Thymus (tissue), 11 donors: Measurements from ENCODE around the gene BRD3OS. TPM values are rescaled to one million over a fixed set of nuclear protein-coding genes. Genes with fewer than 3 reads are reported as not detected.

Experiments used
- DNase-seq, 9 donors: peaks; one replicate each; pipeline ENCODE4 v3.0.0-alpha.2; 2013; ENCODE audit warnings: low spot score in 9 of 9, low read depth in 6 of 9, missing footprints in 1 of 9
- H3K27ac ChIP-seq, 2 donors: one replicate each; pipeline ENCODE4 v1.5.1; 2013; ENCODE audit warnings: control low read depth in 1 of 2, low read depth in 1 of 2, low read length in 1 of 2, mild to moderate bottlenecking in 1 of 2, moderate library complexity in 1 of 2
- H3K27me3 ChIP-seq, 2 donors: one replicate each; pipeline ENCODE4 v1.5.1; 2013; ENCODE audit warnings: low read length in 1 of 2; ENCODE audit not compliant: control insufficient read depth in 2 of 2, insufficient read depth in 1 of 2
- H3K36me3 ChIP-seq, 2 donors: one replicate each; pipeline ENCODE4 v1.5.1; 2013; ENCODE audit warnings: low read length in 1 of 2, mild to moderate bottlenecking in 1 of 2, moderate library complexity in 1 of 2; ENCODE audit not compliant: control insufficient read depth in 2 of 2, insufficient read depth in 2 of 2
- H3K4me1 ChIP-seq, 2 donors: one replicate each; pipeline ENCODE4 v1.5.1; 2013; ENCODE audit warnings: low read length in 2 of 2; ENCODE audit not compliant: control insufficient read depth in 2 of 2, insufficient read depth in 2 of 2
- H3K4me3 ChIP-seq, 2 donors: one replicate each; pipeline ENCODE4 v1.5.1; 2013; ENCODE audit warnings: low read length in 2 of 2, control low read depth in 1 of 2, mild to moderate bottlenecking in 1 of 2
- H3K9me3 ChIP-seq, 2 donors: one replicate each; pipeline ENCODE4 v1.5.1; 2013; ENCODE audit warnings: low read length in 1 of 2, mild to moderate bottlenecking in 1 of 2; ENCODE audit not compliant: control insufficient read depth in 2 of 2, insufficient read depth in 1 of 2
- WGBS: extraction: QIAGEN DNeasy Blood & Tissue Kit; methylation state at CpG from one replicate; pipeline ENCODE4 v1.1.7; 2013; 5-methylcytosine and 5-hydroxymethylcytosine counted together
- polyA plus RNA-seq: library from polyadenylated mRNA; stranded (reverse); fragments of 200-250 nt; gene quantifications from one replicate; pipeline ENCODE4 v1.2.3, GENCODE V29; 2013
- total RNA-seq: library from RNA; stranded (reverse); fragments of 120-200 nt; gene quantifications from one replicate; pipeline ENCODE4 v1.2.4, GENCODE V29; 2013
- donor health status: healthy.

Gene BRD3OS
- total and polyA plus RNA-seq, 2 donors: 9.9 to 12.4 TPM

- Histone ChIP-seq H3K4me1 (peaks cover 7 to 34% of the 10 kb centered on the region in 2 donors), H3K36me3 (peaks cover 6 to 16% of the 10 kb centered on the region in 2 donors), H3K4me3 (no peak overlapping the region), H3K27me3 (no peaks in the 10 kb centered on the region), H3K27ac (no peak overlapping the region), H3K9me3 (no peaks in the 10 kb centered on the region)
- DNase-seq: no peak
- 91% methylated on average over 22 of the region's 22 CpGs for WGBS
Measured at GRCh38 chr9:134062461-134063087, 37.3 kb downstream of the BRD3OS start.

- Histone ChIP-seq H3K4me3 (no peak overlapping the region), H3K4me1 (peaks cover 7 to 34% of the 10 kb centered on the region in 2 donors), H3K9me3 (no peaks in the 10 kb centered on the region), H3K27ac (no peak overlapping the region), H3K27me3 (no peaks in the 10 kb centered on the region), H3K36me3 (peaks cover 4 to 11% of the 10 kb centered on the region in 2 donors)
- 97% methylated on average over 15 of the region's 15 CpGs for WGBS
- no peak for DNase-seq
Measured at GRCh38 chr9:134063088-134063570, 37.8 kb downstream of the BRD3OS start.

GRCh38 chr9:134063571-134064450 is 38.5 kb downstream of the BRD3OS start:
- WGBS: 97% methylated on average over 29 of the region's 29 CpGs
- Histone ChIP-seq H3K27me3 (no peaks in the 10 kb centered on the region), H3K9me3 (no peaks in the 10 kb centered on the region), H3K27ac (no peak overlapping the region), H3K36me3 (peaks cover 4 to 9% of the 10 kb centered on the region in 2 donors), H3K4me1 (peaks cover 7 to 38% of the 10 kb centered on the region in 2 donors), H3K4me3 (no peak overlapping the region)
- no peak for DNase-seq

- no peak for DNase-seq
- Histone ChIP-seq H3K9me3 (no peaks in the 10 kb centered on the region), H3K27ac (no peak overlapping the region), H3K27me3 (peaks cover 0 to 8% of the 10 kb centered on the region in 2 donors), H3K36me3 (peaks cover 0 to 9% of the 10 kb centered on the region in 2 donors), H3K4me3 (no peak overlapping the region), H3K4me1 (peaks cover 7 to 40% of the 10 kb centered on the region in 2 donors)
- WGBS: 95% methylated on average over 7 of the region's 7 CpGs
Measured at GRCh38 chr9:134064711-134065110, 39.4 kb downstream of the BRD3OS start.

- Histone ChIP-seq H3K27me3 (peaks cover 0 to 19% of the 10 kb centered on the region in 2 donors), H3K4me3 (peak overlapping the region; percentile 77 to 92), H3K27ac (peak overlapping the region; percentile 46 to 55), H3K36me3 (peaks cover 0 to 5% of the 10 kb centered on the region in 2 donors), H3K9me3 (peaks cover 0 to under 1% of the 10 kb centered on the region in 2 donors), H3K4me1 (peaks cover 7 to 31% of the 10 kb centered on the region in 2 donors)
- DNase-seq: peak in 6 of 9 donors; percentile 33 to 71 (median 46)
- 13% methylated on average over 28 of the region's 28 CpGs for WGBS
Measured at GRCh38 chr9:134065612-134066419, 40.5 kb downstream of the BRD3OS start.

- Histone ChIP-seq H3K27me3 (peaks cover 0 to 24% of the 10 kb centered on the region in 2 donors), H3K36me3 (no peaks in the 10 kb centered on the region), H3K4me1 (peaks cover 7 to 28% of the 10 kb centered on the region in 2 donors), H3K27ac (peak overlapping the region in 1 of 2 donors; percentile 61), H3K9me3 (peaks cover 0 to 4% of the 10 kb centered on the region in 2 donors), H3K4me3 (peak overlapping the region; percentile 77 to 92)
- peak in 2 of 9 donors; percentile 19 to 28 for DNase-seq
- WGBS: 2% methylated on average over 9 of the region's 9 CpGs
Measured at GRCh38 chr9:134066526-134066912, 41.2 kb downstream of the BRD3OS start.

GRCh38 chr9:134066913-134067851 is 41.9 kb downstream of the BRD3OS start:
- peaks cover 0 to 4% of the 10 kb centered on the region in 2 donors for H3K9me3 ChIP-seq
- peak in 5 of 9 donors; percentile 7 to 56 (median 25) for DNase-seq
- H3K4me3 ChIP-seq: peak overlapping the region; percentile 77 to 92
- peaks cover 0 to 24% of the 10 kb centered on the region in 2 donors for H3K27me3 ChIP-seq
- no peaks in the 10 kb centered on the region for H3K36me3 ChIP-seq
- under 1% methylated on average over 126 of the region's 126 CpGs for WGBS
- H3K4me1 ChIP-seq: peaks cover 7 to 26% of the 10 kb centered on the region in 2 donors
- peak overlapping the region; percentile 61 to 87 for H3K27ac ChIP-seq
